GM21619 (cell line): ENCODE data around the gene POLR3GL.

Experiments used
- ATAC-seq: cut with Tn5 transposase; IDR thresholded peaks from one replicate; pipeline ENCODE4 v1.9.1; 2021; ENCODE audit not compliant: unreplicated experiment

The POLR3GL gene

DNA sequence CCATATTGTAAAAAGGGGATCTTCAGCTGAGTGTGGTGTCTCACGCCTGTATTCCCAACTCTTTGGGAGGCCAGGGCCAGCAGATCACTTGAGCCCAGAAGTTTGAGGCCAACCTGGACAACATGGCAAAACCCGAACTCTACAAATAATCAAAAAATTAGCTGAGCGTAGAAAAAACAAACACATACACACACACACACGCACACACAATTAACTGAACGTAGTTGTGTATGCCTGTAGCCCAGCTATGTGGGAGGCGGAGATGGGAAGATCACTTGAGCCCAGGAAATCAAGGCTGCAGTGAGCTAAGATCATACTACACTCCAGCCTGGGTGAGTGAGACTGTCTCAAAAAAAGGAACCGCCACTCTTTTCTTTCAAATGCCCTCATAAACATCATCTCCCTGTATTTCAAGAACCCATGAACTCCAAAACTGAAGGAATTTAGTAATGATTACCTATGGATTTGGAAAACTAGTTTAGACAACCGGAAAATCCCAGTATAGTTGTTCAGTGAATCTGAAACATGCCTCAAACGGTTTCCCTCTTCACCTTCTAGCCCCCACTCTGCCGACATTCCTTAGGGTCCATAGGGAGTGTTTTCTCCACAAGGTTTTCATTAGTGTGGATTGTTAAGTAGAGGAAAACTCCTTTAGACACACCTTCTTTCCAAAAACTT is 27.4 kb downstream of the POLR3GL start:
- no peak for ATAC-seq

DNA sequence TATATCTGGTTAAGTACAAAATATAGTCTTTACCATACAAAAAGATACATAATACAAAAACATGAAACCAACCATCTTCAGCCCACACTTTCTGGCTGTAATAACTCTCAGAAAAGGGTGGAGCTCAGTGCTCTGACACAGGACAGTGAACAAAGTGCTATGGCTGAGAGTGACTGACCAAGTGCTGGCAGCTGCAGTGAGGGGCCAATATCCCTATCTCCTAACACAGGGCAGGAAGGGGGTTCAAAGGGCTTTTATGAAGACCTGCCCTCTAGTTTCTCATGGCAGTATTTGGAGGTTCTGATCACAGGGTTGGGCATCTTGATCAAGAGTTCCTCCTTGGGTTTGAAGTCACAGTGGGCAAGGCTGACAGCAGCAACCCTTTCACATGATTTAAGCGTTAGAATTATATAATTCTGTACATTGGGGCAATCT is 28.0 kb downstream of the POLR3GL start:
- ATAC-seq: no peak

DNA sequence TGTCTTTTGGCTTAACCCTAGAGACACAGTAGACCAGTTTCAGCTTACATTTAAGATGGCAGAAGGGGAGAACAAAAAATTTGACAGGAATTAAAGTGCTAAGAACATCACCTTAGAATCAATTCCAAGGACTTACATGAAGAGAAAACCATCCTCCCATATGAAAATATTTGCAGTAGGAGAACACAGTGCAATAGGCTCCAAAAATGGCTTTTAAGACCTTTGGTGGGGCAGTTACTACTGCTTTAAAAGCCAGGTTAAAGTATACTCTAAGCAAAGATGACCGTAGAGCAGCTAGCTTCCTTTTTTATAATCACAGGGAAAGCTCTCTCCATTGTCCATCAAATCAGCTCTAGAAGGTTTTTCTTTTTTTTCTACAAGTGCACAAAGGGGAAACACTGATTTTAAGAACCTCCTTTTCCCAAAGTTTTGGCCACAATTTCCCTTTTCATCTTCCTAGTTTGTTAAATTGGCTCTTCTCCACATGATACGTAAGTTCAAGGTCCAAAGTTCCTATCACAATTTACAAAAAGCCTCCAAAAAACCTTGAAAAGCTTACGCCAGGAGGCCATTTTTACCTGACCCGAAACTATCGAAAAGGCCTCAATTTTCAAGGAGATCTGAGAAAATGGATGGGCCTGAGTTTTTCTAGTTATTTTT is 28.6 kb downstream of the POLR3GL start:
- ATAC-seq: no peak

DNA sequence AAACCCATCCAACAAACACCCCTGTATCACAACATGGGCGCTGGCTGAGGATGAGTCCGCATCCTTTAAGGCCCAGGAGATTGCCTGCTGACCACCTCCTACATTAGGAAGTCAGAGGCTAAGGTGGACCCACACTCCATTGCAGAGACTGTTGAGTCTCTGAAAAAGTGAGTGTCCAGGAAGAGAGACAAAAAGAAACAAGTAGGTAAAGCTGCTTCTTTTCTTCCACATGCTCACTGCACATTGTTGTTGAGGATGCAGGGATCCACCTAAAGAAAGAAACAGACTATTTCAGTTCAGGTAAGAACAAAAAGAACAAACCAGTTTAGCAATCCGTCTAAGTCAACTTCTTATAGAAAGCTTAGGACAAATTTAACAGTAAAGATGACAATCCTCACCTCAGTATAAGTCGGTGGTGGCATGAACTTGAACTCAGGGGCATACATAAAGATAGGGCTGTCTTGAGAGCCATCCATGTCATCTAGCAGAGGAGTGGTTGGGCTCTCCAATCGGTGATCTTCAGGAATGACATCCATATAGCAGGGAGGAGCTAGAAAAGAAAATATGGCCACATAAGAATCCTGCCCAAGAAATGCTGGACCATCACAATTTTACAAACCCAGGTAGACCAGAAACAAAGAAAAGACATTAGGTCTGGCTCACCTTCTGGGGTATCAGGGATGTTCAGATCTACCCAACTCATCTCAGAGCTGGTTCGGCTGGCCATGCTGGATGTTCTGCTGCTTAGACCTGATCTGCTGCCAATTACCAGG is 29.3 kb downstream of the POLR3GL start:
- no peak for ATAC-seq

DNA sequence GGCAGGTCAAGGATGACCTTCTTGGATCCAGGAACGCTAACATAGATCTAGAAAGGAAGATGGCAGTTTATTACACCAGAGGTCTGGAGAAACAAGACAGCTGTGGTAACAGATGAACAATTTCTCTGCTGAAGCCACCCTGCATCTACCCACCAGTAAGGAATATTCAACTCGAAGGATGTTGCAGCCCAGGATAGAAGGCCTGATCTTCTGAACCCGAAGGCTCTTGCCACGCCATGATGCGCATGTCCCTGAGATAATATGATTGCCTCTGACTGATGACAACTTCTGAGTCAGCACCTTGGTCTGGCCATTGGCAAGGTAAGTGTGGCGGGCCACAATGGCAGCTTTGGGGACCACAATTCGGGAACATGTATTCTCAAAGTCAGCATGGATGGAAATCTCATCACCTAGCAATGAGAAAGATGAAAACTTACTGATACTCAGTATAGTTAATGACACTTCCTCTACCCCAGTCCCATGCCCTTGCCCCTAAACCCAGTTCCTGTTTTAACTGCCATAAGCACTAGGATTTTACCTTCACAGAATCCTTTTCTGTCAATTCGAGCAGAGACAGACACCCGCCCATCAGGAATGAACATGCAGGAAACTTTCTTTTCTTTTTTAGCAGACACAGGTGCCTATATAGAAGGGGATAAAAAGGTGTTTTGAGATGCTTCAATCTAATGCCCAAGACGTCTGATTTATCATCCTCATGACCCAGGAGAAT is 30.1 kb downstream of the POLR3GL start:
- ATAC-seq: no peak

DNA sequence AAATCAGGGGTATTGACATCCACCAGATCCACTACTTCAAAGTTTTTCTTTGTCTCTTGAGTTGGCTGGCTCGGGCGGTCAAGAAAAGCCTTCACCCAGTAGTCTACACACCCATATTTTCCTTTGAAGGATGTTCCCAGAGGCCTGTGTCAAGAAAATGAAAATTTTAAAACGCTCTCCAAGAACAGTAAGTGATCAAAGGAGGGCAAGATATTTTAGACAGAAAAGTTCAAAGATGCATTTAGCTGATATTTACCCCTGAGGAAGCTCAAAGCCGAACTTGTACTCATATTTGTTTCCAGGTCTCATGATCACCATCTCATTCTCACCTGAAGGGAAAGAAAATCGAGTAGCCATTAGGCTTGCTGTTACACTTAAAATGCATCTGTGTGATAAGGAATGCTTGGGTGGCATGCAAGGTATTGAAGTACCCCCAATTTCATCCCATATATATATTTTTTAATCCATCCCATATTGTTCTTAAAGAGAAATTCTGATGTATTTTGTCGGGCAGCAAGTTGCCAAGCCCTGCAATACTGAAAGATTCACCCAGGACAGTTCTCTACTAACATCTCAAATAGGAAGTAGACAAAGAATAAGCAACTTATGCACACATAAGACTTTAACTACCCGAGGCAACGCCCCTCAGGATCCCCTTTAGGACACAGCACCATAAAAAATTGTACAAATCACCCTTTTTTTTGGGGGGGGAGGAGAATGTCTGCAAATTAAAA is 30.8 kb downstream of the POLR3GL start:
- ATAC-seq: no peak

DNA sequence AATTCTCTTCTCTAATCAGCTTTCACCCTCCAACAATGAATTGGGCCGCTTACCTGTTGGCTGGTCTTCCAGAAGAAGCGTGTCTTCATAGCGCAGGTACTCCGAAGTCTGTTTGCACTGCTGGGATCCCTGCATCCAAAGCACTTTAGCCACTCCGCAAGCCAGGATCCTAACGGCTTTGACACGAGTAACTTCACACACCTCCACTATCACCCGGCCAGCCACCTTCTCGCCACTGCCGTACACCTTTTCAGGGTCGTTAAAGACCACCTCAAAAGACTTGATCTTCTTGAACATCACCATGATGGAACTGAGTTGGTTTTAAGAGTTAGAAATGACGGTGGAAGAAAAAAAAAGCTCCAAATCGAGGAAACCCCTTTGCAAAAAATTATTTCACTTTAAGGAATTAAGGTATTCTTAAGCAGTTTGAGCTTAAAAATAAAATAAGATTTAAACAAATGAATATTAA is 31.5 kb downstream of the POLR3GL start:
- no peak for ATAC-seq

DNA sequence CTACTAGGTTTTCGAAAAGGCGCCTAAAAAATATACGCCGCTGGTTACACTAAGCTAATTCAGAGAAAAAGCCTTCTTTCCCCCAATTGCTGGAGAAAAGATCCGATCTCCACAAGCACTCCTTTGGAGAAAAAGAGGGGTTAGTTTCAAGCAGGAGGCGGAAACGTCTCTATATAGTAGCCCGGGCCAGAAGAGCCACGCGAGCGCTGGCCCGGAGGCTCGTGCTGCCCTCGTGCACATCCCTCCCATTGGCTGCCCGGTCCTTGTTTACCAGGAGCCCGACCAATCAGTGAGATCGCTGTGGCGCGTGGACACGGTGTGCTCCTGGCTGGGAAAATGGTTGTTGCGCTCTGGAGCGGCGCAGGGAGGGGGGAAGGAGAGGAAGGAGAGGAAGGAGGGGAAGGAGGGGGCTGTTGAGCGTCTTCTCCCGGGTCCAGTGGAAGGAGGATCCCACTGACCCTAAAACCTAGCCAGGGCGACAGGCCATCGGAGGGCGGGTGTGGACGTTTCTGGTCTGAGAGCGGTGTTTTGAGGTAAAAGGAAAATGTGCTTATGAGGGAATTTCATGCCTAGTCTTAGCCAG is 32.0 kb downstream of the POLR3GL start, which contains the start of gene TXNIP:
Gene TXNIP (minus strand): TSS at position 147 of the 583 bp plus-strand sequence. CDS start 313 bp downstream, outside the sequence.
- ATAC-seq: peak; percentile 95

DNA sequence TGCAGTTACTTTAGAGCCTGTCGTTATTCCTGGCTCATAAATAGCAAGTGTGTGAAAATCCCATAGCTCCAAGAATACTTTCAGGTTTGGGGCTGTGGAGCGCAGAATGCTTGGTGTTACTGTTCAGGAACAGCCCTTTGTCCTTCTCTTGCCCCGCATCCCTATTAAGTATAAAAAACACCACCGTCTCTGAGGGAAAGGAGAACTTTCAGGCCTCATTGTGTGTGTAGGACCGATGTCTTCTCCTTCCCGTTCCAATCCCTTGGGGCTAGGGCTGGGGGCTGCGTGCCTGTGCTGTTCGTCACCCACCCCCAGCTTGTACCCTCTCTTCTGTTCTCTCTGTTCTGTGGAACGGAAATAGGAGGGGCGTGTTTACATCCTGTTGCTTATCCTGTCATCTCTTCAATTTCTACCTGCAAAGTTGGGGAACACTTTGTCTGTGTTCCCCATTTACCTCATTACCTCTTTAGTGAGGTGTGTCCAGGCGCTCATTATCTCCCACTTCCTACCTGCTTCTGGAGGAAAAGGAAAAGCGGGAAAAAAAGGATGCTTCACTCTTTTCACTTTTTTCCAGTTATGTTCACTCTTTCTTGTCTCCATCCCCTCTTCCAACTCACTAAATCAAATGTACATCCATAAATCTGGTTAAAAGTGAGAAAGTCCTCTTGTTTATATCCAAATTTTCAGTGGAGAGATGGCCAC is 32.7 kb downstream of the POLR3GL start:
- ATAC-seq: no peak

DNA sequence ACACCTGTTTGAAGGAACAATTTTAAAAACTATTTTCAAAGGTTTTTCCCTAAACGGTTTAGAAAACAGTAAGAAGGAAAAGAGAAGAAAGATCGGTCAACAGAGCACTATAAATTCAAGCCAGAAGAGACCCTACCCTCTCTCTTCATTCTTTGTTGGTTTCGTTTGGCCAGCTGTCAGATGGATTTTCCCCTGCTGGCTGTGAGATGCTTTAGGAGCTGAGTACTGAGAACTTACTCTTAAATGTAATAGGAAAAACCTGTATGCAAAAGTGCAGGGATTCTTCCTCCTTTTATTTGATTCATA is 33.2 kb downstream of the POLR3GL start:
- ATAC-seq: no peak

DNA sequence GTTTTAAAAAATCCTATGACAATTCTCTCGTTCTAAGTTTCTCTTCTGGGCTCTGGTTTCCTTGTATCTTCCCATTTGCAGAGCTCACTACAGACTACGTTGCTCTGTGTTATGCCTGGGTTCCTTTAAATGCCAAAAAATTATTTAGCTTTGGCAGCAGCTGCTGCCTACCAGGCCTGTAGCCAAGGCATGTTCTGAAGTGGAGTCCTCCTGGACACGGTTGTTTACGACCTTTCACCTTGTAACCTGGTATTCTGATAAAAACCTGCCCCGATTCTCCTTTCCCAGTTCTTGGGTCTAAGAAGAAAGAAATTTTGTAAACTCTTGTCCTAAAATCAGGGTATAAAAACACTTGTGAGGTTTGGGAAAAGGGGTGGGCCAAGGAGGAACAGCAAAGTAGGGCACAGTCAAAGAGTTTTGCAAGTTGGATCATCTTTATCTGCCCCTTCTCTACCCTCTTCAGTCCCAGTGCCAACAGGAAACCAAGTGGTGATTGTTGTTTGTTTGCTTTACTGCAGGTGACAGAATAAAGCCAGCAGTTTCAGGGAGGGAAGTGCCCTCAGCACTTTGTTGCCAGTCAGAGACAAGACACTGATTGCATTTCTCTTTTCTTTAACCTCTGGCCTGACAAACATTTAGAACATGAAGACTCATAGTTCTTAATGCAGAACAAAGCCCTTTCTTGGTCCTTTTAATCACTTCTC is 35.0 kb downstream of the POLR3GL start:
- no peak for ATAC-seq

DNA sequence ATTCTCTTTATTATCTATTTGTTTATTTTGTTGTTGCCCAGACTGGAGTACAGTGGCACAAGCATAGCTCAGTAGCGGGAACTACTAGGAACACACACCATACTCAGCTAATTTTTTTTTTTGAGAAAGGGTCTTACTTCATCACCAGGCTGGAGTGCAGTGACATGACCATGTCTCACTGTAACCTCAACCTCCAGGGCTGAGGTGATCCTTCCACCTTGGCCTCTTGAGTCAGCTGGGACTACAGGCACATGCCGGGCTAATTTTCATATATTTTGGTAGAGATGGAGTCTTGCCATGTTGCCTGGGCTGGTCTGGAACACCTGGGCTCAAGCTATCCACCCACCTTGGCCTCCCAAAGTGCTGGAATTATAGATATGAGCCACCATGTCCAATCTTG is 37.2 kb downstream of the POLR3GL start:
- no peak for ATAC-seq

DNA sequence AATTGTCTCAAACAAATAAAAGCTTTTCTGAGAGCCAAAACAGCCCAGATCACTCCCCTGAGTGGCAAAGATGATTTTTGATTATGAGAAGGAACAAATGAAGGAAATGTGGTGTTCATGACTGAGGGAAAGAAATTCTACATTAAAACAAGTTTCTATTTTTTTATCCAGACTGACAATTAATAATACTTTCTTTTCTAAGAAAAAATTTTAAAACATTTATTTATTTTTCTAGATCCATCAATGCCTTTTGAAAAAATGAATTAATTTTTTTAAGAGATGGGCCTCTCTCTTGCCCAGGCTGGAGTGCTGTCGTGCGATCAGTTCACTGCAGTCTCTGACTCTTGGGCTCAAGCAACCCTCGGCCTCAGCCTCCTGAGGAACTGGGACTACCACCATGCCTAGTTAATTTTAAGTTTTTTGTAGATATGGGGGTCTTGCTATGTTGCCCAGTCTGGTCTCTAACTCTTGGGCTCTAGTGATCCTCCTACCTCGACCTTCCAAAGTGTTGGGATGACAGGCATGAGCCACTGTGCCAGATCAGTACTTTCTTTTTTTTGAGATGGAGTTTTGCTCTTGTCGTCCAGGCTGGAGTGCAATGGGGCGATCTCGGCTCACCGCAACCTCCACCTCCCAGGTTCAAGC is 43.1 kb downstream of the POLR3GL start:
- ATAC-seq: no peak

DNA sequence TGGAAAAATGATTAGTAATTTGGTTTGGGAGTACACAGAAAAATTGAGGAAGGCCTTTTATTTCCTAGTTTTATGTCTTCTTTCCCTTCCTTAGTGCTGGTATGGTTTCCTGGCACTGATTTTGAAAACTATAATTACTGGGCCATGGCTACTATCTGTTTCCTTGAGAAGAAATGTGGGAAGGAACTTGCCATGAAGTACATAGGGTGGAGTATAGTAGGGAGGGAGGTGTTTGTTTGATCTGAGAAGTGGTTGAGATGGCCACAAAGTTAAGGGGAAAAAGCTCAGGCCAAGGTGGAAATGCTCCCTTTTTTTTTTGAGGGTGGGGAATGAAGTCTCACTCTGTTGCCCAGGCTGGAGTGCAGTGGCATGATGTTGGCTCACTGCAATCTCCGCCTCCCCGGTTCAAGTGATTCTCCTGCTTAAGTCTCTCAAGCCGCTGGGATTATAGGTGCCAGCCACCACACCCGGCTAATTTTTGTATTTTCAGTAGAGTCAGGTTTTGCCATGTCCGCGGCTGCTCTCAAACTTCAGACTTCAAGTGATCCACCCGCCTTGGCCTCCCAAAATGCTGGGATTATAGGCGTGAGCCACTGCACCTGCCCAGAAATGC is 45.7 kb downstream of the POLR3GL start:
- ATAC-seq: no peak

DNA sequence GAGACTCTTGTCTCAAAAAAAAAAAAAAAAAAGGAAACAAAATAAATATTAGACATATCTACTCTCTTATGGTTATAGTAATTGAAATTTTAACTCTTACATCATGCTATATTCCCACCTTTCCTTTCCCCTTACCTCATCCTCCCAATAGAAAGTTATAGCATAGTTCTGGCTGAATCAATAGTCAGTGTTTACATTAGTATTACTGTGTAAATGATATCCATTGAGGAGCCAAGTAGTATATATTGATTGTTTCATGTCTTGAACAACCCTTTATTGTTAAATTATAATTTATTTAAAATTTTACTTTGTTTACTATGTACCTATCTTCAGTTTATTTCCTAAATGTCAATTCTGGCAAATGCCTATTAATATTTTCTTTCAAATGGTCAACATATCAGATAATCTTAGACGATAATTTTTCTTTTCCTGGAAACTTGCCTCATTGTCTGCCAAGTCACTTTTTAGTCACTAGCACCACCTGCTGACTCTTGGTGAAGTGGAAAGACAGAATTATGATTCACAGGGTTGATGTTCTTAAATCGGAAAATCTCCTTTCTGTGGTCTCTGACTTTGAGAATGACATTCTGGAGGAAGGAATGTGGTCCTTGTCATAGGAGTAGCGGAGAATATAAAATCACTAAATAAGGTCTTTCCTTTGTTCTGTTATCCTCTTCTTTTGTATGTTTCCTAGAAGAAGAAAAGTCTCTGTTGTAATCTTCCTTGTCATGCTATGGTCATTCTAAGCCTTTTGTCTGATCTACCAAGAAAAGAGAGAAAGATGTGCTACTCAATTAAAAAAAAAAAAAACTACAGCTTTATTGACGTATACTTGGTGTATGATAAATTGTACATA is 48.4 kb downstream of the POLR3GL start:
- ATAC-seq: no peak

DNA sequence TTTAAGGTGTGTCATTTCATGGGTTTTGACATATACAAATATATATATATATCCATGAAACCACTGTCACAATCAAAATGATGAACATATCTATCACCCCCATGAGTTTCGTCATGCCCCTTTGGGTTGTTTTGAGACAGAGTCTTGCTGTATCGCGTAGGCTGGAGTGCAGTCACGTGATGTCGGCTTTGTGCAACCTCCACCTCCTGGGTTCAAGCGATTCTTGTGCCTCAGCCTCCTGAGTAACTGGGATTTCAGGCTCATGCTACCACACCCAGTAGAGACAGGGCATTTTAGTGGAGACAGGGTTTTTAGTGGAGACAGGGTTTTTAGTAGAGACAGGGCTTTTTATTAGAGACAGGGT is 49.1 kb downstream of the POLR3GL start:
- no peak for ATAC-seq

DNA sequence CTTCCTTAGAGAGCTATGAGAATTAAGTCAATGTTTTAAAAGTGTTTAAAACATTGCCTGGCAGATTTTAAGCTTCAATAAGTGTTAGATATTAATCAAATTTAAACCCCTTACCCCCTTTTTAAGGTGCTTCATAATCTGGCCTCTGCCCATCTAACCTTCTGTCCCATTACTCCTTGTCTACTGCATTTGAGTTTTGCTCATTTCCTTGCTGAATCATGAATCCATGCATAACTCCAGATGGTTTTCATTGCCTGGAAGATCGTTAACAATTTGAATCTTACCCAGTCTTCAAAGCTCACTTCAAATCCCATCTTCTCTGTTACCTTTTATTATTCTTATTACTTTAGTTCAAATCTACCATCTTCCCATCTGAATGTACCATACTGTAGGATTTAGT is 52.4 kb downstream of the POLR3GL start:
- ATAC-seq: no peak
